HEK293 (cell line): Measurements from ENCODE around the gene CTDSP1.

Experiments
- CTCF ChIA-PET: fragments of 350-600 bp; formaldehyde crosslinking; extraction: SDS; loops from one replicate; lab custom pipeline; 2021; ENCODE audit warnings: antibody characterized with exemption; lab: Yijun Ruan, JAX
- POLR2A ChIA-PET: fragments of 300-600 bp; formaldehyde crosslinking; extraction: SDS; loops from one replicate; lab custom pipeline; 2020; ENCODE audit warnings: antibody characterized with exemption, inconsistent platforms; lab: Yijun Ruan, JAX
- H3K27ac ChIP-seq: fragments of 200-500 bp; sonication (Bioruptor generic); 2 replicates; pipeline ENCODE4 v1.5.1; 2014; ENCODE audit warnings: low read depth, low read length, control low read depth, inconsistent platforms; ENCODE audit errors: extremely low read depth
- H3K36me3 ChIP-seq, 2 experiments: fragments of 200-500 bp in 1 of 2; sonication (Bioruptor generic) in 1 of 2; 1 replicate in 1 of 2; 2 replicates in 1 of 2; pipeline ENCODE4 v1.5.1; 2014 to 2017; ENCODE audit warnings: inconsistent platforms in 2 of 2, low read length in 2 of 2; ENCODE audit not compliant: control insufficient read depth in 2 of 2, insufficient read depth in 1 of 2
- H3K4me1 ChIP-seq: fragments of 200-500 bp; sonication (Bioruptor generic); 2 replicates; pipeline ENCODE4 v1.5.1; 2014; ENCODE audit warnings: mild to moderate bottlenecking, low read length, inconsistent platforms; ENCODE audit not compliant: control insufficient read depth, insufficient read depth
- H3K4me3 ChIP-seq: 2 replicates; pipeline ENCODE4 v1.5.1; 2011; ENCODE audit warnings: low read depth, mild to moderate bottlenecking, control low read depth, low read length, moderate library complexity
- H3K9me3 ChIP-seq: fragments of 200-500 bp; sonication (Bioruptor generic); 2 replicates; pipeline ENCODE4 v1.5.1; 2014; ENCODE audit warnings: low read depth, low read length, inconsistent platforms; ENCODE audit not compliant: control insufficient read depth, insufficient read depth
- EGR2 ChIP-seq: fragments of 450-650 bp; formaldehyde crosslinking; IDR thresholded peaks from 2 replicates; pipeline ENCODE4 v1.5.1; 2016; ENCODE audit warnings: low read depth, missing biosample characterization, missing genetic modification characterization
- GLIS1 ChIP-seq: fragments of 450-650 bp; formaldehyde crosslinking; IDR thresholded peaks from 2 replicates; pipeline ENCODE4 v1.5.1; 2016; ENCODE audit warnings: missing biosample characterization, missing genetic modification characterization
- MZF1 ChIP-seq: fragments of 450-650 bp; formaldehyde crosslinking; IDR thresholded peaks from 2 replicates; pipeline ENCODE4 v1.5.1; 2017; ENCODE audit warnings: missing biosample characterization, missing genetic modification characterization, borderline replicate concordance
- SALL2 ChIP-seq: fragments of 450-650 bp; formaldehyde crosslinking; IDR thresholded peaks from 2 replicates; pipeline ENCODE4 v1.5.0; 2017; ENCODE audit warnings: missing biosample characterization, mild to moderate bottlenecking, missing genetic modification characterization, borderline replicate concordance
- SP2 ChIP-seq: fragments of 450-650 bp; formaldehyde crosslinking; IDR thresholded peaks from 2 replicates; pipeline ENCODE4 v1.5.1; 2016; ENCODE audit warnings: missing biosample characterization, missing genetic modification characterization
- SP3 ChIP-seq: fragments of 450-650 bp; formaldehyde crosslinking; IDR thresholded peaks from 2 replicates; pipeline ENCODE4 v1.5.1; 2016; ENCODE audit warnings: missing biosample characterization, missing genetic modification characterization
- SP7 ChIP-seq: fragments of 450-650 bp; formaldehyde crosslinking; IDR thresholded peaks from 2 replicates; pipeline ENCODE4 v1.5.1; 2016; ENCODE audit warnings: missing biosample characterization, missing genetic modification characterization
- TCF7L2 ChIP-seq: IDR thresholded peaks from 2 replicates; pipeline ENCODE4 v1.6.1; 2011; ENCODE audit warnings: low read depth, mild to moderate bottlenecking, inconsistent platforms, low read length, moderate library complexity, borderline replicate concordance
- YY2 ChIP-seq: fragments of 450-650 bp; formaldehyde crosslinking; IDR thresholded peaks from 2 replicates; pipeline ENCODE4 v1.5.1; 2016; ENCODE audit warnings: missing biosample characterization, missing genetic modification characterization
- ZBTB1 ChIP-seq: fragments of 450-650 bp; formaldehyde crosslinking; IDR thresholded peaks from 2 replicates; pipeline ENCODE4 v1.5.1; 2016; ENCODE audit warnings: missing biosample characterization, missing genetic modification characterization
- ZNF133 ChIP-seq: fragments of 450-650 bp; formaldehyde crosslinking; IDR thresholded peaks from 2 replicates; pipeline ENCODE4 v1.5.1; 2016; ENCODE audit warnings: missing biosample characterization, missing genetic modification characterization
- ZNF146 ChIP-seq: fragments of 450-650 bp; formaldehyde crosslinking; IDR thresholded peaks from 2 replicates; pipeline ENCODE4 v1.5.1; 2016; ENCODE audit warnings: missing biosample characterization, missing genetic modification characterization
- ZNF239 ChIP-seq: fragments of 450-650 bp; formaldehyde crosslinking; IDR thresholded peaks from 2 replicates; pipeline ENCODE4 v1.5.1; 2016; ENCODE audit warnings: missing biosample characterization, missing genetic modification characterization
- ZNF274 ChIP-seq, 2 experiments: fragments of 200-500 bp in 1 of 2; fragments of 450-650 bp in 1 of 2; sonication (Bioruptor generic) in 1 of 2; formaldehyde crosslinking in 1 of 2; IDR thresholded peaks; 2 replicates each; pipeline versions ENCODE4 v1.5.1 to v1.6.1; 2014 to 2016; ENCODE audit warnings: borderline replicate concordance in 1 of 2, inconsistent platforms in 1 of 2, low read length in 1 of 2, missing biosample characterization in 1 of 2, missing genetic modification characterization in 1 of 2
- ZNF311 ChIP-seq: fragments of 450-650 bp; formaldehyde crosslinking; IDR thresholded peaks from 2 replicates; pipeline ENCODE4 v1.5.1; 2017; ENCODE audit warnings: missing biosample characterization, missing genetic modification characterization, borderline replicate concordance
- ZNF433 ChIP-seq: fragments of 450-650 bp; formaldehyde crosslinking; IDR thresholded peaks from 2 replicates; pipeline ENCODE4 v1.5.1; 2016; ENCODE audit warnings: missing biosample characterization, missing genetic modification characterization, low read depth
- ZNF48 ChIP-seq: fragments of 450-650 bp; formaldehyde crosslinking; IDR thresholded peaks from 2 replicates; pipeline ENCODE4 v1.5.1; 2016; ENCODE audit warnings: missing biosample characterization, missing genetic modification characterization
- ZNF544 ChIP-seq: fragments of 450-650 bp; formaldehyde crosslinking; IDR thresholded peaks from 2 replicates; pipeline ENCODE4 v1.5.0; 2017; ENCODE audit warnings: missing biosample characterization, missing genetic modification characterization
- ZNF701 ChIP-seq: fragments of 450-650 bp; formaldehyde crosslinking; IDR thresholded peaks from 2 replicates; pipeline ENCODE4 v1.5.1; 2016; ENCODE audit warnings: missing biosample characterization, missing genetic modification characterization
- ZNF776 ChIP-seq: fragments of 450-650 bp; formaldehyde crosslinking; IDR thresholded peaks from 2 replicates; pipeline ENCODE4 v1.5.0; 2017; ENCODE audit warnings: missing biosample characterization, missing genetic modification characterization, borderline replicate concordance
- ZNF791 ChIP-seq: fragments of 450-650 bp; formaldehyde crosslinking; IDR thresholded peaks from 2 replicates; pipeline ENCODE4 v1.5.1; 2016; ENCODE audit warnings: missing biosample characterization, missing genetic modification characterization
- ZNF792 ChIP-seq: fragments of 450-650 bp; formaldehyde crosslinking; IDR thresholded peaks from 2 replicates; pipeline ENCODE4 v1.5.1; 2016; ENCODE audit warnings: missing biosample characterization, missing genetic modification characterization
- ZSCAN5A ChIP-seq: fragments of 450-650 bp; formaldehyde crosslinking; IDR thresholded peaks from 2 replicates; pipeline ENCODE4 v1.5.1; 2016; ENCODE audit warnings: missing biosample characterization, missing genetic modification characterization
- TF ChIP-seq, protein P1 (sequence below): fragments of 450-650 bp; formaldehyde crosslinking; IDR thresholded peaks from 2 replicates; pipeline ENCODE4 v1.5.1; 2016; ENCODE audit warnings: missing biosample characterization, missing genetic modification characterization
- TF ChIP-seq, protein P2 (sequence below): fragments of 450-650 bp; formaldehyde crosslinking; IDR thresholded peaks from 2 replicates; pipeline ENCODE4 v1.5.1; 2016; ENCODE audit warnings: missing biosample characterization, missing genetic modification characterization
- TF ChIP-seq, protein P3 (sequence below): fragments of 450-650 bp; formaldehyde crosslinking; IDR thresholded peaks from 2 replicates; pipeline ENCODE4 v1.5.1; 2016; ENCODE audit warnings: missing biosample characterization, missing genetic modification characterization

The CTDSP1 gene

DNA sequence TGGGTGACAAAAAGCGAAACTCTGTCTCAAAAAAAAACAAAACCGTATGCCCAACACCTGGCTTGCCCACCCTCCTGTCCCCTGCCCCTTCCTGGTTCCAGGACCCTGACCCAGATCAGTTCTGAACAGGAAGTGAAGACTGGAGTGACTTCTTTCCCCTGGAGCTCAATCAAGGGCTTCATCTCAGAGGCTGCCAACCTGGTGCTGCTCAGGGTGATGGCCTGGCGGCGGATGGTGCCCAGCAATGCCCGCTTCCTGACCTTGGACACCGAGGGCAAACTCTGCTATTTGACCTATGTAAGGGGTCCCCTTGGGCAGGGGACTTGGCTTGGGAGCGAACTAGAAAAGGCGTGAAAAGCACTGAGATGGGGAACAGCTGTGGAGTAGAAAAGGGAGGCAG, 37.1 kb upstream of the CTDSP1 start (continued):
- TF ChIP-seq ZSCAN5A (tag by site-specific recombination) (no peak), EGR2 (tag by site-specific recombination) (no peak), SALL2 (tag by site-specific recombination) (no peak), ZNF133 (tag by site-specific recombination) (no peak), ZNF776 (tag by site-specific recombination) (no peak), YY2 (no peak), ZNF146 (tag by site-specific recombination) (no peak)

- Histone ChIP-seq H3K9me3 (no peaks in the 10 kb centered on the region), H3K36me3 (no peaks in the 10 kb centered on the region), H3K4me3 (no peak overlapping the region), H3K4me1 (no peaks in the 10 kb centered on the region), H3K27ac (no peak overlapping the region)
- TF ChIP-seq ZNF701 (no peak), GLIS1 (tag by site-specific recombination) (no peak), ZNF48 (tag by site-specific recombination) (no peak), ZNF239 (no peak)
- ChIA-PET CTCF (no interaction called here), POLR2A (no interaction called here)
Observed at GRCh38 chr2:218363736-218364135, 35.9 kb upstream of the CTDSP1 start.

DNA sequence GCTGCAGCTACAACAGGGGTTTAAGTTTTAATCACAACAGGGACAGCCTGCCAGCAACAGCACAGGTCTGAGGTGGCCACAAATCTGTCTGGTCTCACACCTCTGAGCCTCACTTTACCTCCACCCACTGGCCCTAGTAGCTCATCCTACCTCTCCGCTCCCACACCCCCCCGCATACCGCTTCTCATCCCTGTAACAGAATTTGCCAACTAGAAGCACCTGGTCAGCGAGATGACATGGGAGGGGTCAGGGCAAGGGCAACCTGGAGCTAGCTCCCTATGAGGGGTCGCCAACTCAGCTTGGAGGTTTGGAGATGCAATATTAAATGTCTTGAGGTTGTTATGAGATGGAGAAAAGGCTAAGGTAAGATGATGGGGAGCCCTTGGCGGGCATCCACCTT, 35.5 kb upstream of the CTDSP1 start:
- TF ChIP-seq SP7 (tag by site-specific recombination) (no peak), MZF1 (tag by site-specific recombination) (no peak), ZNF433 (tag by site-specific recombination) (no peak), SP2 (tag by site-specific recombination) (no peak), ZNF133 (tag by site-specific recombination) (no peak), ZNF274 (IDR thresholded peaks at IDR 0.05; ENCODE audit: low read length) (no peak), ZNF274 (tag by site-specific recombination; IDR thresholded peaks at IDR 0.05; ENCODE audit: borderline replicate concordance) (no peak), ZNF544 (tag by site-specific recombination) (no peak), SP3 (tag by site-specific recombination) (no peak), ZNF311 (no peak), ZBTB1 (tag by site-specific recombination) (no peak), TCF7L2 (no peak), ZNF791 (tag by site-specific recombination) (no peak), ZNF792 (tag by site-specific recombination) (no peak)
- TF ChIP-seq, protein P1, sequence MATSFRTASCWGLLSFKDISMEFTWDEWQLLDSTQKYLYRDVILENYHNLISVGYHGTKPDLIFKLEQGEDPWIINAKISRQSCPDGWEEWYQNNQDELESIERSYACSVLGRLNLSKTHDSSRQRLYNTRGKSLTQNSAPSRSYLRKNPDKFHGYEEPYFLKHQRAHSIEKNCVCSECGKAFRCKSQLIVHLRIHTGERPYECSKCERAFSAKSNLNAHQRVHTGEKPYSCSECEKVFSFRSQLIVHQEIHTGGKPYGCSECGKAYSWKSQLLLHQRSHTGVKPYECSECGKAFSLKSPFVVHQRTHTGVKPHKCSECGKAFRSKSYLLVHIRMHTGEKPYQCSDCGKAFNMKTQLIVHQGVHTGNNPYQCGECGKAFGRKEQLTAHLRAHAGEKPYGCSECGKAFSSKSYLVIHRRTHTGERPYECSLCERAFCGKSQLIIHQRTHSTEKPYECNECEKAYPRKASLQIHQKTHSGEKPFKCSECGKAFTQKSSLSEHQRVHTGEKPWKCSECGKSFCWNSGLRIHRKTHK (tag by site-specific recombination): no peak
- TF ChIP-seq, protein P2, sequence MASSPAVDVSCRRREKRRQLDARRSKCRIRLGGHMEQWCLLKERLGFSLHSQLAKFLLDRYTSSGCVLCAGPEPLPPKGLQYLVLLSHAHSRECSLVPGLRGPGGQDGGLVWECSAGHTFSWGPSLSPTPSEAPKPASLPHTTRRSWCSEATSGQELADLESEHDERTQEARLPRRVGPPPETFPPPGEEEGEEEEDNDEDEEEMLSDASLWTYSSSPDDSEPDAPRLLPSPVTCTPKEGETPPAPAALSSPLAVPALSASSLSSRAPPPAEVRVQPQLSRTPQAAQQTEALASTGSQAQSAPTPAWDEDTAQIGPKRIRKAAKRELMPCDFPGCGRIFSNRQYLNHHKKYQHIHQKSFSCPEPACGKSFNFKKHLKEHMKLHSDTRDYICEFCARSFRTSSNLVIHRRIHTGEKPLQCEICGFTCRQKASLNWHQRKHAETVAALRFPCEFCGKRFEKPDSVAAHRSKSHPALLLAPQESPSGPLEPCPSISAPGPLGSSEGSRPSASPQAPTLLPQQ (tag by site-specific recombination): no peak
- TF ChIP-seq, protein P3, sequence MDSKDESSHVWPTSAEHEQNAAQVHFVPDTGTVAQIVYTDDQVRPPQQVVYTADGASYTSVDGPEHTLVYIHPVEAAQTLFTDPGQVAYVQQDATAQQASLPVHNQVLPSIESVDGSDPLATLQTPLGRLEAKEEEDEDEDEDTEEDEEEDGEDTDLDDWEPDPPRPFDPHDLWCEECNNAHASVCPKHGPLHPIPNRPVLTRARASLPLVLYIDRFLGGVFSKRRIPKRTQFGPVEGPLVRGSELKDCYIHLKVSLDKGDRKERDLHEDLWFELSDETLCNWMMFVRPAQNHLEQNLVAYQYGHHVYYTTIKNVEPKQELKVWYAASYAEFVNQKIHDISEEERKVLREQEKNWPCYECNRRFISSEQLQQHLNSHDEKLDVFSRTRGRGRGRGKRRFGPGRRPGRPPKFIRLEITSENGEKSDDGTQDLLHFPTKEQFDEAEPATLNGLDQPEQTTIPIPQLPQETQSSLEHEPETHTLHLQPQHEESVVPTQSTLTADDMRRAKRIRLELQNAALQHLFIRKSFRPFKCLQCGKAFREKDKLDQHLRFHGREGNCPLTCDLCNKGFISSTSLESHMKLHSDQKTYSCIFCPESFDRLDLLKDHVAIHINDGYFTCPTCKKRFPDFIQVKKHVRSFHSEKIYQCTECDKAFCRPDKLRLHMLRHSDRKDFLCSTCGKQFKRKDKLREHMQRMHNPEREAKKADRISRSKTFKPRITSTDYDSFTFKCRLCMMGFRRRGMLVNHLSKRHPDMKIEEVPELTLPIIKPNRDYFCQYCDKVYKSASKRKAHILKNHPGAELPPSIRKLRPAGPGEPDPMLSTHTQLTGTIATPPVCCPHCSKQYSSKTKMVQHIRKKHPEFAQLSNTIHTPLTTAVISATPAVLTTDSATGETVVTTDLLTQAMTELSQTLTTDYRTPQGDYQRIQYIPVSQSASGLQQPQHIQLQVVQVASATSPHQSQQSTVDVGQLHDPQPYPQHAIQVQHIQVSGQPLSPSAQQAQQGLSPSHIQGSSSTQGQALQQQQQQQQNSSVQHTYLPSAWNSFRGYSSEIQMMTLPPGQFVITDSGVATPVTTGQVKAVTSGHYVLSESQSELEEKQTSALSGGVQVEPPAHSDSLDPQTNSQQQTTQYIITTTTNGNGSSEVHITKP (tag by site-specific recombination): no peak
- TF ChIP-seq, all 188 proteins: peak for 0
- Histone ChIP-seq H3K4me3 (no peak overlapping the region), H3K4me1 (no peaks in the 10 kb centered on the region), H3K36me3 (no peaks in the 10 kb centered on the region), H3K27ac (no peak overlapping the region), H3K9me3 (no peaks in the 10 kb centered on the region)
- POLR2A ChIA-PET: no interaction called here
- CTCF ChIA-PET: no interaction called here
